ENCODE measurements around the gene TLCD3A. TPM values are rescaled to one million over a fixed set of nuclear protein-coding genes. Genes with fewer than 3 reads are reported as not detected.
A peak's percentile ranks its signal among the peaks of the same experiment; 100 is the strongest.

TLCD3A gene
- total and polyA plus RNA-seq, 2 of the 4 experiments (the other 2 are of a cell fraction), result 15.2 to 35.0 TPM

DNA sequence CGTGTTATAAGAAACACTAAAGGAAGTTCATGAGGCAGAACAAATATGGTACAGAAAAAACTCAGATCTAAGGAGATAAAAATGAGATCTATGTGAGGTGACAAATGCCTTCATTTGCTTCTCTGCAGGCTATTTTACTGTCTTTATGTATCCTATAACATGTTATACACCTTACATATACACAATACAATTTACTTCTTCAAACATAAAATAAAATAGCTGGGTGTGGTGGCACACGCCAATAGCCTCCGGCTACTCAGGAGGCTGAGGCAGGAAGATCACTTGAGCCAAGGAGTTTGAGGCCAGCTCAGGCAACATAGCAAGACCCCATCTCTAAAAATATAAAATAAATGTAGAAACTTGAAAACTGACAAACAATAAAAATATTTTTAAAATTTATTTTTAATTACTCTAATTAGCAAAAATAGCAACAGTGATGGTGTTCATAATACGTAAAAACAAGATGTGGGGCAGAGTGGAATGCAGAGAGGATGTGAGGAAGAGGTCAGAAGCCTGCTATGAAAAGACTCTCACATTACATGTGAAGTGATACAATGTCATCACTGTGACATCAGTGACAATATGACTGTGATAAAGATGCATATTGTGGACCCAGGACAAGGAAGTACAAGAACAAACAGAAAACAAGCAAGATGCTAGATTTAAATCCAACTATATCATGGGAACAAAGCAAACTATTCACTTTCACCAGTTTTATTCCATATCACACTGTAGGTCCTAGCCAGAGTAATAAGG lies 48.7 kb upstream of the TLCD3A start:
- Histone ChIP-seq H3K9me3 (ENCODE audit: control insufficient read depth, insufficient read depth, low read length) (no peaks in the 10 kb centered on the region), H2AFZ (replicated peaks; ENCODE audit: low read length, poor library complexity) (no peak overlapping the region), H3K4me1 (ENCODE audit: control insufficient read depth, insufficient read depth, low read length) (peaks cover 15% of the 10 kb centered on the region), H3K4me3 (ENCODE audit: insufficient read depth, low read depth, low read length) (no peak overlapping the region), H4K91ac (ENCODE audit: insufficient read depth, low read depth, low read length) (no peak overlapping the region), H3K79me1 (ENCODE audit: low read depth in 1 of 2, low read length in 2 of 2) (peaks cover 26 to 60% of the 10 kb centered on the region in 2 experiments), H3K9me1 (ENCODE audit: insufficient read depth, low read length) (peaks cover 8% of the 10 kb centered on the region), H3K18ac (ENCODE audit: low read depth, low read length) (peak overlapping the region; percentile 82; the same call in 1 of the 2 replicates), H3K23ac (ENCODE audit: low read depth, low read length) (0 out of 2 replicates have a peak overlapping the region, but pooled peaks have one; percentile 2), H3K56ac (ENCODE audit: extremely low read depth, insufficient read depth, low read length) (no peak overlapping the region), H3K27ac (ENCODE audit: insufficient read depth, low read length) (no peak overlapping the region), H2AK9ac (replicated peaks; ENCODE audit: low read depth, low read length, poor library complexity) (no peak overlapping the region), H4K20me1 (ENCODE audit: insufficient read depth, low read length) (no peaks in the 10 kb centered on the region), H3K27me3 (ENCODE audit: control insufficient read depth, insufficient read depth, low read length) (no peaks in the 10 kb centered on the region), H2BK15ac (ENCODE audit: low read depth, low read length) (no peak overlapping the region; the same call in 2 of the 3 replicates), H2BK5ac (ENCODE audit: low read depth, low read length, poor library complexity, severe bottlenecking) (peak overlapping the region; percentile 71), H2BK120ac (ENCODE audit: low read depth, low read length) (peak overlapping the region; percentile 59; the same call in 1 of the 2 replicates), H4K8ac (ENCODE audit: low read depth in 2 of 2, low read length in 2 of 2) (no peak overlapping the region), H2AK5ac (ENCODE audit: low read depth, low read length) (0 out of 2 replicates have a peak overlapping the region, but pooled peaks have one; percentile 5), H4K5ac (ENCODE audit: low read depth, low read length) (peak overlapping the region; percentile 92; the same call in 1 of the 2 replicates), H3K4me2 (ENCODE audit: low read depth, low read length) (no peak overlapping the region), H3K36me3 (ENCODE audit: control insufficient read depth, insufficient read depth, low read length) (peaks cover 8% of the 10 kb centered on the region), H3K14ac (replicated peaks; ENCODE audit: low read depth, low read length) (no peak overlapping the region), H3K9ac (ENCODE audit: low read depth, low read length) (no peak overlapping the region), H3K4ac (ENCODE audit: low read depth, low read length) (no peak overlapping the region), H2BK20ac (ENCODE audit: low read depth, low read length) (no peak overlapping the region)
- BruUV-seq (replicated peaks), result no TSS peak
- CTCF ChIA-PET, result no interaction called here
- intact Hi-C loops (cut with micrococcal nuclease), result no loop called here
- in situ Hi-C loops (cut with MboI; ENCODE audit: low sequenced_read_pairs), result no loop called here
- POLR2A ChIA-PET (ENCODE audit: unreplicated experiment), result no interaction called here
- TF ChIP-seq POLR2A (IDR thresholded peaks at IDR 0.05; ENCODE audit: low read depth, low read length) (no peak), MAZ (IDR thresholded peaks at IDR 0.05; ENCODE audit: borderline replicate concordance, low read depth, low read length) (no peak), RAD21 (IDR thresholded peaks at IDR 0.05; ENCODE audit: low read length) (no peak), BHLHE40 (IDR thresholded peaks at IDR 0.05; ENCODE audit: low read depth, low read length) (no peak), MAFK (IDR thresholded peaks at IDR 0.05; ENCODE audit: low read depth, low read length) (no peak), MXI1 (IDR thresholded peaks at IDR 0.05; ENCODE audit: borderline replicate concordance, low read depth, low read length) (no peak), CHD1 (IDR thresholded peaks at IDR 0.05; ENCODE audit: low read depth, low read length) (no peak)
- DNase-seq, result no peak
- no peak for ATAC-seq (ENCODE audit: low read depth)
- no CpG with 5 or more reads among the region's 4 CpGs for WGBS, 2 experiments (ENCODE audit: extremely low coverage in 2 of 2, insufficient read length in 1 of 2)
- dilution Hi-C loops (cut with HindIII; ENCODE audit: low sequenced_read_pairs, unreplicated experiment), result no loop called here
